Activated CD4-positive, alpha-beta T cell treated with anti-CD3 and anti-CD28 coated beads for 48 hours (primary cell): ENCODE data around the gene SPPL2B.
"Not testable (repeated sequence)": the region's sequence is repeated elsewhere in the genome, so short reads cannot be mapped to it uniquely, and the experiment has no call there.

Experiments used
- DNase-seq: peaks from one replicate; pipeline ENCODE4 v3.0.0-alpha.2; 2020

The SPPL2B gene

DNA sequence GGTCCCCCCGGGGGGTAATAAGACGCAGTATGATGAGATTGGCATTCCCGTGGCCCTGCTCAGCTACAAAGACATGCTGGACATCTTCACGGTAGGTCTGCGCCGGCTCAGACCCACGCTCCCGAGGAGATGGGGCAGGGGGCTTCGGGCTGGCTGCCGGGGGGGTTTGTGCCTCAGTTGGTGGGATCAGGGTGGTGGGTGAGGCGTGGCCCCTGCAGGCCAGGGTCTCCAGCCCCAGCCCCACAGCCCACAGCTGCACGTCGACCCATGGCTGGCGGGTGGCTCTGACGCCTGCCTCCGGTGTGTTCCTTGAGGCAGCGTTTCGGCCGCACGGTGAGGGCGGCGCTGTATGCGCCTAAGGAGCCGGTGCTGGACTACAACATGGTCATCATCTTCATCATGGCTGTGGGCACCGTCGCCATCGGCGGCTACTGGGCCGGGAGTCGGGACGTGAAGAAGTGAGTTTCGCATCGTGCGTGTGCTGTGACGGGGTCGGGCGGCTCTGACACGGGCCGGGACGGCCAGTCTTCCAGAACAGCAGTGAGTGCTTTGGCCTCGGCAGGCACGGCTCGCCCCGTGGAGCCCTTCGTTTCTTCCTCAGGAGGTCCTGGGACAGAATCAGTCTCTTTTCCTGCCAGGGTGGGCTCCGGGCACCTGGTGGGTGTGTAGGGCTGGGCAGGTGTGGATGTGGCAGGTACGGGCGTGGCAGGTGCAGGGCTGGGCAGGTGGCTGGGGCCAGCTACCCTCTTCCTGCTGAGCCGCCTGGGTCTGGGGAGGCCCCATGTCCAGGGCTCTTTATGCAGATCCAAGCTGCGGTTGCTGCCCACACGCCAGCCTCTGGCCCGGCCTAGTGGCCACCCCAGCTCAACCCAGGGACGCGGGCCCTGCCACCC lies 10.5 kb downstream of the SPPL2B start:
- DNase-seq = no peak

DNA sequence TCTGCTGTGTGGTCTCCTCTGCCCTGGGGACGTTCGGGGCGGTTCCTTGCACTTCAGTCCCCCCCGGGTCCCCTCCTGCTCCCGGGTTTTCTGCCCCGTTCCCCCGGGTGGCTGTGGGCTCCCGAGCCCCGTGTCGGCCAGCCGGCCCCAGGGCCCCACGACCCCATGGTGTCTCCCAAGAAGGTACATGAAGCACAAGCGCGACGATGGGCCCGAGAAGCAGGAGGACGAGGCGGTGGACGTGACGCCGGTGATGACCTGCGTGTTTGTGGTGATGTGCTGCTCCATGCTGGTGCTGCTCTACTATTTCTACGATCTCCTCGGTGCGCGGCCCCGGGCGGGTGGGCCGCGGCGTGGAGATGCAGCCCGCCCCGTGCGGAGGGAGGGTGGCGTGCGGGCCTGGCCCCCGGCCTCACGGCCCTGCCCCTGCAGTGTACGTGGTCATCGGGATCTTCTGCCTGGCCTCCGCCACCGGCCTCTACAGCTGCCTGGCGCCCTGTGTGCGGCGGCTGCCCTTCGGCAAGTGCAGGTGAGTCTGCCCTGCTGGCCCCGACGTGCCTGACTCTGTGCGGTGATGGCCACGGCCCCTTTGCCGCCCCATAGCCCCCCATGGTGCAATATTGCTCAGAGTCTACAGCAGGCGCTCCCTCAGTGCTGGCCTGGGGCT lies 11.3 kb downstream of the SPPL2B start:
- no peak for DNase-seq

- no peak for DNase-seq
Measured at GRCh38 chr19:2340496-2341243, 12.2 kb downstream of the SPPL2B start.

- DNase-seq = no peak
Measured at GRCh38 chr19:2341244-2341751, 12.8 kb downstream of the SPPL2B start.

DNA sequence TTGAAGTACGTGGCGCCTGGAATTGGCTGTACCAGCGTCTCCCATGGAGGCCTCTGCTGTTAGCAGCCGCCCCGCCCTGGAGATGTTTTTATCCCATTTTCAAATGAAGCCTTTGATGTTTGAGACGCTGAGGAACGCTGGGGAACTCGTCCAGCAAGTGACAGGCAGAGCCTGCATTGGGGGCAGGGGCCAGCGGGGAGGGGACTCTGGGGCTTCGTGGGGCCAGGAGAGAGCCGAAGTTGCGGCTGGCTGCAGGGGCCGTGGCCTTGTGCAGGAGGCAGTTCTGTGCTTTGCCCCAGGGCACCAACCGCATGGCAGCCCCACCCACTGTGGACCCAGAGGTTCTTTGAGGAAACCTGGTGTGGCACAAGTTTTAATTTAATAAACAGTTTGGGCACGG lies 13.5 kb downstream of the SPPL2B start:
- DNase-seq = no peak

- no peak for DNase-seq
Measured at GRCh38 chr19:2342656-2343288, 14.3 kb downstream of the SPPL2B start.

DNA sequence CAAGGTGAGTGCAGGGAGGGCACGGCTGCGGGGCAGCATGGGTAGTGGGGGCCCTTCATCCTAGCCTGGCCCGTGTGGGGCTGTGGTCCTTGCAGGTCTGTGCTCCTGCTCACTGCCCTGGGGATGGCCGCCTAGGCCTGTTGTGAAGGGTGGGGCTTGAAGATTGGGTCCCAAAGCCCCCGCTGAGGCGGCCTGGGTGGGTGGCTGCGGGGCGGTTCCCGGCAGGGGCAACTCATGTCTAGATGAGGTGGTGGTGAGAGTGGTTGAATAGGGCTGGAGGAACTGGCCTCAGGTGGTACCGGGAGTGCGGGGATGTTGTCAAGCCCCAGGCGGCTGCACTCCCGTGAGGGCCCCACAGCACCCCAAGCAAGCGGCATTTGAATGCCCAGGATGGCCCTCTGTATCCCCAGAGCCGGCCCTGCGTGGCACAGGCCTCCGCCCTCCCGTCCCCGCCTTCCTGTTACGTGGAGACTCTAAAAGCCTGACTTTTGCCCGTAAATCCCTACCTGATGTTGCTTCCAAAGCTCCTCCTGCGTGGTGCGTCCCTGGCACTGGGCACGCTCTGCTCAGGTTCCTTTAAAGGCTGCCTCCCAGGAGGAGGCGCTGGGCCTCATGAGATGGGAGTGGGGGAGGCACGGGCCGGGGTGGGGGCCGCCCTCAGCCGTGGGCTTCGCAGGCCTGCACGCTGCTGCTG lies 15.0 kb downstream of the SPPL2B start:
- DNase-seq = no peak

DNA sequence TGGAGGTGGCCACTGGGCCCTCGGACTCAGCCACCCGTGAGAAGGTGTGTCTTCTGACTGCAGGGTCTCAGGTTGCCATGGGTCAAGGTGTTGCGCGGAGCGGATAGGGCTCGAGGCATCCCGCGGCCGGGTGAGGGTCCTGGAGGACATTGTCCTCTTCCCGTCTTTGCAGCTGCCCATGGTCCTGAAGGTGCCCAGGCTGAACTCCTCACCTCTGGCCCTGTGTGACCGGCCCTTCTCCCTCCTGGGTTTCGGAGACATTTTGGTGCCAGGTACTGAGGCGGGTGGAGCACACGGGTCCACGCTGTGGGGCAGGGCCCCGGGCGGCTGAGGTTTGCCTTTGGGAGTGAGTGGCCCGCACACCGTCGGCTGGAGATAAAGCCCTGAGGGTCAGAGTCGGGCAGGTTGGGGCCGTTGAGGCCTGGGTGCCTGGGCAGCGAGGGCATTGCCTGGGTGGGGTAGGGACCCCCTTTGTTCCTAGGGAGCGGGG lies 15.9 kb downstream of the SPPL2B start:
- no peak for DNase-seq

DNA sequence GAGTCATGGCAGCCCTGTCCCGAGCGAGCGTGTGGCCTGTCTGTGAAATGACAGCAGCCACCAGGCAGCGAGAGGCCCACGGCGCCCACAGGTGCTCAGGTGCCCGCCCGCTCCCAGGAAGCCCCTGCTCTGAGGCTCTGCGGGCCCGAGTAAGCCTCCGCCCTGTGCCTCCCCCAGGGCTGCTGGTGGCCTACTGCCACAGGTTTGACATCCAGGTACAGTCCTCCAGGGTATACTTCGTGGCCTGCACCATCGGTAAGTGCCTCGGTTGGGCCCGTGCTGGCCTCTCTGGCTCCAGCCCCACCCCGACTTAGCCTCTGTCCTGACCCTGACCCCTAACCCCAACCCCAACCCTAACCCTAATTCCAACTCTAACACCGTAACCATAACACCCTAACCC lies 16.6 kb downstream of the SPPL2B start:
- DNase-seq = no peak

DNA sequence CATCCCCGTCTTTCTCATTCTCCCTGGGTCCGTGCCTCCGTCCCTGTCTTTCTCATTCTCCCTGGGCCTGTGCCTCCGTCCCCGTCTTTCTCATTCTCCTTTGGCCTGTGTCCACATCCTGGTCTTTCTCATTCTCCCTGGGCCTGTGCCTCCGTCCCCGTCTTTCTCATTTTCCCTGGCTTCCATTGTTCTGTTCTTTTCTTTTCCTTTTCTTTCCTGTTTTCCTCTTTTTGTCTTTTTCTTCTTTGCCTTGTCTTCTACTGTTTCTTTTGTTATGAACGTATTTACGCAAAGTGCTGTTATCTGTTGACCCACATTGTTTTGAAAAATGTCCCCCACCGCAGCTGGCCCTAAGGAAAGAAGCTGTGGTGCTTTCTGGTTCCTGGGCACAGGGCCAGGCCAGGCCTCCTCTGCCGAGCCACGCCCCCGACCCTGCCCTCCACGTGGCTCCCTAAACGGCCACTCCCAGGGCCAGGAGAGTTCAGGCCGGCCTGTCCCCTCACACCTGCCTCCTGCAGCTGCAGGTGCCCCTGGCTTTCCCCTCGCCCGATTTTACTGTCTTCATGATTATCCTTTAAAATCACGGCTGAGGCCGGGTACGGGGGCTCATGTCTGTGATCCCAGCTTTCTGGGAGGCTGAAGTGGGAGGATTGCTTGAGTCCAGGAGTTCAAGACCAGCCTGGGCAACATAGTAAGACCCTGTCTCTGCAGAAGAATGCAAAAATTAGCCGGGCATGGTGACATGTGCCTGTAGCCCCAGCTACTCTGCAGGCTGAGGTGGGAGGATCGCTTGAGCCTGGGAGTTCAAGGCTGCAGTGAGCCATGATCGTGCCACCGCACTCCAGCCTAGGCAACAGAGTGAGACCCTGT lies 17.5 kb downstream of the SPPL2B start:
- no peak for DNase-seq

DNA sequence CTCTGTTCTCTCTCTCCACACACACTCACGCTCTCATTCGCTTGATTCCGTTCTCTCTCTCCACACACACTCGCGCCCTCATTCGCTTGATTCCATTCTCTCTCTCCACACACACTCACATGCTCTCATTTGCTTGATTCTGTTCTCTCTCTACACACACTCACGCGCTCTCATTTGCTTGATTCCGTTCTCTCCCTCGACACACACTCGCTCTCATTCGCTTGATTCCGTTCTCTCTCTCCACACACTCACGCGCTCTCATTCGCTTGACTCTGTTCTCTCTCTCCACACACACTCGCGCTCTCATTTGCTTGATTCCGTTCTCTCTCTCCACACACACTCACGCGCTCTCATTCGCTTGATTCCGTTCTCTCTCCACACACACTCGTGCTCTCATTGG lies 21.3 kb downstream of the SPPL2B start:
- DNase-seq = not testable (repeated sequence)

GRCh38 chr19:2350656-2351055 lies 22.2 kb downstream of the SPPL2B start:
- DNase-seq = no peak

- DNase-seq = no peak
Measured at GRCh38 chr19:2351591-2351990, 23.1 kb downstream of the SPPL2B start.

- DNase-seq = no peak
Measured at GRCh38 chr19:2352121-2352520, 23.6 kb downstream of the SPPL2B start.

GRCh38 chr19:2353159-2353886 lies 24.8 kb downstream of the SPPL2B start:
- DNase-seq = no peak

GRCh38 chr19:2353887-2354592 lies 25.6 kb downstream of the SPPL2B start:
- DNase-seq = no peak

GRCh38 chr19:2354670-2355069 lies 26.2 kb downstream of the SPPL2B start:
- DNase-seq = no peak

DNA sequence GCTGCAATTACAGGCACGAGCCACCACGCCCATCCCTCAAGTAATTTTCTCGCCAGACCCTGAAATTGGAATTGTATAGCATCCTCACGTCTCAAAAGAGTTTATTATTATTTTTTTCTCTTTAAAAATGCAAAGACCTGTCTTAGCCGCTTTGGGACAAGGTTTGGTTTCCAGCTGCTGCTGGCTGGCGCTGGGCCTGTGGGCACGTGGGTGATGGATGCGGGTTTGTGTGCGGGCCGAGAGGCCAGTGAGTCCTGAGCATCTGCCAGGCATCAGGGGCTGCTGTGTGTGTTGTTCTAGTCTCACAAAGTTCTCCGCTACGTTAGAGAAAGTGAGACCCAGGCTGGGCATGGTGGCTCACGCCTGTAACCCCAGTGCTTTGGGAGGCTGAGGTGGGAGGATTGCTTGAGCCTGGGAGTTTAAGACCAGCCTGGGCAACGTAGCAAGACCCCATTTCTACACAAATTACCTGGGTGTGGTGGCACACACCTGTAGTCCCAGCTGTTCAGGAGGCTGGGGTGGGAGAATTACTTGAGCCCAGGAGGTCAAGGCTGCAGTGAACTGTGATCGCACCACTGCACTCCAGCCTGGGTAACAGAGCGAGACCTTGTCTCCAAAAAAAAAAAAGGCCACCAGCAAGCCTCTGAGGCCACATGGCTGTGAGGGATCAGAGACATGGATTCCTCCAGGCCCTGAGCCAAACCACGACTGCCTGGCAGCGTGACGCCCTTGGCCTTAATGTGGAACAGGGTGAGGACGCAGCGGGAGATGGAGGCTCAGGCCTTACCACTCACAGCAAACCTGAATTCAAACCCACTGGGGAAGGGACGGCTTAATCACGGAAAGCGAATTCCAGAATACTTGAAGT lies 26.9 kb downstream of the SPPL2B start:
- no peak for DNase-seq
